Smooth muscle cell of the brain vasculature (primary cell): ENCODE measurements around the gene CENPS.
"Not testable (repeated sequence)": the region's sequence is repeated elsewhere in the genome, so short reads cannot be mapped to it uniquely, and the experiment has no call there.

Source experiments
- DNase-seq: peaks from one replicate; pipeline ENCODE4 v3.0.0-alpha.2; 2012; ENCODE audit warnings: low read depth, low spot score

The CENPS gene

DNA sequence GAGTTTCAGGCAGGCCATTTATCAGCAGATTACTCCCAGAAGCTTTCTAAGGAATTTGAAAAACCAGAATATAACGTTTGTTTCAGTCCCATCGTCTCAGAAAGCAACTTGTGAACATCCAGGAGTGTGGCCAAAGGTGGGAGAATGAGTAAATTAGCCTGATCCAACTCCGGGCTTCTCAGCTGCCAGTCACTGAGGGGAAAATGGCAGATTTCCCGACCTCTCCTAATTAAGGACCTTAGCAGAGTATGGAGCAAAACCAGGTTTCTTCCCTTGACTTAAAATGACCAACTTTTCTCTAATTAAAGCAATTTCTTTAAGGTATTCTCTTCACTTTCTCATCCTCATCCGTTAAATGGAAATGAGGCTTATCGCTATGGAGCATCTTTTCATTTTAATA, 20.6 kb downstream of the CENPS start:
- DNase-seq = no peak

DNA sequence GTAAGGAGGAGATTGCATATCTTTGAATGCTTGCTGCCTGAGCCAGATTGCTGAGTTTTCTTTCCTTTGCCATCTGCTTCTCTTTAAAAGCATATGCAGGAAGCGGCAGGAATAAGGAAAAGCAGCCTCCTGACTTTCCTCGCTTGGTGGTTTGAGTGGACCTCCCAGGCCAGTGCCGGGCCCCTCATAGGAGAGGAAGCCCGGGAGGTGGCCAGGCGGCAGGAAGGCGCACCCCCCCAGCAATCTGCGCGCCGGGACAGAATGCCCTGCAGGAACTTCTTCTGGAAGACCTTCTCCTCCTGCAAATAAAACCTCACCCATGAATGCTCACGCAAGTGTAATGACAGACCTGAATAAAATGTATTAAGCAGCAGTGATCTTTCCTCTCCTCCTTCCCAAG, 21.1 kb downstream of the CENPS start:
- DNase-seq = no peak

GRCh38 chr1:10456048-10456447, 25.8 kb downstream of the CENPS start:
- no peak for DNase-seq

DNA sequence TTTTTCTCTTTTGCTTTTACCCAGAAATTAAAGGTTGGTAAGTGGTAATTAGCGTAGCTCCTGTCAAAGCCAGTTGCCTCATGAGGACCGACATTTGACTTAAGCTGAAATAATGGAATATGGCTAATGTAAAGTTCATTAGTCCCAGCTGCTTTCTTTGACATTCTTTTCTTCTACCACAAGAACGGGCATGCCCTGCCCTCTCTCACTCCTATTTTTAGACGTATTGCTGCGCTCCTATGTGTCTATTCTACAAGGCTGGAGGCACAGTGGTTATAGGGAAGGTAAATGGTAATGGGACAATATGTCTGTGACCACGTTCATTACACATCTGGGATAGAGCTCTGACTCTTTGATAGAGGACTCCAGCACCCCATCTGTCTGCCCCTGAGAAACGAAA, 26.4 kb downstream of the CENPS start:
- no peak for DNase-seq

GRCh38 chr1:10457462-10457861, 27.2 kb downstream of the CENPS start:
- DNase-seq = not testable (repeated sequence)

DNA sequence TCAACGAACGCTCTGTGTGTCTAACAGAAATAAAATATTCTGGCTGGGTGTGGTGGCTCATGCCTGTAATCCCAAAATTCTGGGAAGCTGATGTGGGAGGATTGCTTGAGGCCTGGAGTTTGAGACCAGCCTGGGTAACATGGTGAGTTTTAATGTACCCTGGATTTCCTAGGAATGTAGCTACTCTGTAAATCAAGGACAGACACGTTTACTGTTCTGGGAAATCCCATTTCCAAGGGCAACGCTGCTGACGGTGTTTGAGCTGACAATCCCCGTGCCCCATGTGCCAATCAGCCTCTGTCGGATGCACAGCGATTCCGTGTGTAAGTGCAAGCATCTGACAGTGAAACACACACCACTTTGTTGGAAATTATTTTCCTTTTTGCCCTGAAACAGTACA, 27.6 kb downstream of the CENPS start:
- no peak for DNase-seq

DNA sequence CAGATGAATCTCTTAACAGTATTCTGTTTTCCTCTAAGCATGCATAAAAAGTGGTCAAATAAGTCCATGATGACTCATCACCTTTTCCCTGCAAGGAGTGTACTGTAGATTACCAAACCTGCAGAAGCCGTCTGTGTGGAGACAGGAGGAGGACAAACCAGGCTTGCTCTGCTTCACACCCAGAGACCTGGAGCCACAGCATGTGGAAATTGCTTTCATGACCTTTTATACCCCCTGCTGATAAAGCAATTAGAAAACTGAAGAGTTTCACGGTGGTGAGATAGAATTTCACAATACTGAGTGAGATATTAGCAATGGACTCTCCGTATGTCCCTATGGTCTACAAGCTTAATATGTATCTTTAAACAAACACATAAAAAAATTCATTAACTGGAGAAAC, 29.0 kb downstream of the CENPS start:
- DNase-seq = no peak

- DNase-seq = no peak
Measured at GRCh38 chr1:10467078-10467477, 36.8 kb downstream of the CENPS start.

GRCh38 chr1:10470043-10470442, 39.8 kb downstream of the CENPS start:
- DNase-seq = no peak

DNA sequence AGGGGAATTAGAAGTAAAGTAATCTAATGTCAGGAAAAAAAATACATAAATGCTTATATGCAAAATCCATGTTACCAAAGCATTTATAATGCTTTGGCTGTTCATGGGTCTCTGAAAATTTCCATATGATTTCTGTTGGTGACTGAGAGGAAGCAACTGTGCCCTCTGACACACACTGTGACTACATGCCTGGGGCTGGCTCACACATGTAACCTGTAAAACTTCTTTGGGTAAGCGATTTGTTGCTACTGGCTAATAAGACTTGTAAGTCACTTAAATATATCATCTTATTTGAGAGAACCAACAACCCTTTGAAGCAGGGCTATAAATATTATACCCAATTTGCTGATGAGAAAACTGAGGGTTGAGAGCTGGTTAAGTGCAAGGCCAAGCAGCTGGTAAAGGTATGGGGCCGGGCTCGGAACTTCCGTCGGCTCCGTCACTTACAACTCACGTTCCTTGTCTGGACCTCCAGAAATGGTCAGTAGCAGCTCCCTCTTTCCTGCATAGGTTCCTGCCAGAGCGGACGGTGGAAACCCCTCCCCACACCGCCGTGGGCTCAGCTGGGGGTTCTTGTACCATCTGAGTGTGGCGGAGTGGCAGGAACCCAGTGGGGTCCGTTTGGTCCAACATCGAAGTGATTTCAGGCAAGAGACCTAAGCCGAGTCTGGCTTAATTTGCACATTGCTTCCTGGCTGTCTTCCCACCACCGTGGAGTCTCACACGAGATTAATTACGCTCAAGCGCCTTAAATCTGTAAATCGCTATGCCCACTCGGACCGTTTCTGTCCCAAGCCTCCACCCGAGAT, 41.4 kb downstream of the CENPS start:
- DNase-seq = no peak

GRCh38 chr1:10472220-10473144, 42.2 kb downstream of the CENPS start, which contains the start of gene DFFA:
TSS of gene DFFA (minus strand) at chr1:10472529. CDS start at chr1:10472458, 71 bp downstream.
- peak; percentile 86 for DNase-seq

DNA sequence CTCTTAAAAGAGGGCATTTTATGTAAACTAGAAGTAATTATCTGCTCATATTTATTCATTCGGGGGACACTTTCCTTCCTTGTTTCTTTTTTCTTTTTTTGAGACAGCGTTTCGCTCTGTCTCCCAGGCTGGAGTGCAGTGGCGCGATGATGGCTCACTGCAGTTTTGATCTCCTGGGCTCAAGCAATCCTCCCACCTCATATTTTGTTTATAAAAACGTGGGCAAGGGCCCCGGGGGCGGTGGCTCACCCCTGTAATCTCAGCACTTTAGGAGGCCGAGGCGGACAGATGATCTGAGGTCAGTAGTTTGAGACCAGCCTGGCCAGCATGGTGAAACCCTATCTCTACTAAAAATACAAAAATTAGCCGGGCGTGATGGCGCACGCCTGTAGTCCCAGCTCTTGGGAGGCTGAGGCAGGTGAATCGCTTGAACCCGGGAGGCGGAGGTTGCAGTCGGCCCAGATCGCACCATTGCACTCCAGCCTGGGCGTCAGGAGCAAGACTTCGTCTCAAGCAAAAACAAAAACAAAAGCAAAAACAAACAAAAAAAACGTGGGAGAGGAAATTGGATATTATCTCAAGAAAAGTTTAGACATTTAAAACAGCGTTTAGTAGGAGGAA, 43.0 kb downstream of the CENPS start:
- DNase-seq = no peak

- not testable (repeated sequence) for DNase-seq
Measured at GRCh38 chr1:10474309-10474612, 44.0 kb downstream of the CENPS start.

- DNase-seq = no peak
Measured at GRCh38 chr1:10474613-10475507, 44.6 kb downstream of the CENPS start, which contains the start of gene PEX14. TSS of gene PEX14 (plus strand) at chr1:10474950. CDS start at chr1:10474967, 17 bp downstream.

DNA sequence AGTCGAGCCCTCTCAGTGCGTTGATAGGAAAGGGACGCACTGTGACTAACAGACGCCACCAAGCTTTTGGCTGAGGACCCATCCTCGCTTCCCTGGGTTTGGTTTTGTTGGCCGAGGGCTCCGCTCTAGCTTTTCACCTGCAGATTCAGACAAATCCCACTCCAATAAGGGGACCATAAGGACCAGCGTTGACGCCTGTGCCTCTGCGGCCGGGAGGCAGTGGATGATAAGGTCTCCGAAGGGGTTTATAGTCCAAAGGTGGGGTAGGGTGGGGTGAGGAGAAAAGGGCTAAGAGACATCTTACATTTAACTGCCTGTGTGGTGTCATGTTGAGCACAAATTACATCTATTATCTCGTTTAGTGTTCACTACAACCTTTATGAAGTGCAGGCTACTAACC, 45.3 kb downstream of the CENPS start:
- DNase-seq = no peak

GRCh38 chr1:10479296-10479695, 49.1 kb downstream of the CENPS start:
- DNase-seq = no peak

- DNase-seq = no peak
Measured at GRCh38 chr1:10480614-10481013, 50.4 kb downstream of the CENPS start.

GRCh38 chr1:10484521-10484920, 54.3 kb downstream of the CENPS start:
- DNase-seq = no peak

DNA sequence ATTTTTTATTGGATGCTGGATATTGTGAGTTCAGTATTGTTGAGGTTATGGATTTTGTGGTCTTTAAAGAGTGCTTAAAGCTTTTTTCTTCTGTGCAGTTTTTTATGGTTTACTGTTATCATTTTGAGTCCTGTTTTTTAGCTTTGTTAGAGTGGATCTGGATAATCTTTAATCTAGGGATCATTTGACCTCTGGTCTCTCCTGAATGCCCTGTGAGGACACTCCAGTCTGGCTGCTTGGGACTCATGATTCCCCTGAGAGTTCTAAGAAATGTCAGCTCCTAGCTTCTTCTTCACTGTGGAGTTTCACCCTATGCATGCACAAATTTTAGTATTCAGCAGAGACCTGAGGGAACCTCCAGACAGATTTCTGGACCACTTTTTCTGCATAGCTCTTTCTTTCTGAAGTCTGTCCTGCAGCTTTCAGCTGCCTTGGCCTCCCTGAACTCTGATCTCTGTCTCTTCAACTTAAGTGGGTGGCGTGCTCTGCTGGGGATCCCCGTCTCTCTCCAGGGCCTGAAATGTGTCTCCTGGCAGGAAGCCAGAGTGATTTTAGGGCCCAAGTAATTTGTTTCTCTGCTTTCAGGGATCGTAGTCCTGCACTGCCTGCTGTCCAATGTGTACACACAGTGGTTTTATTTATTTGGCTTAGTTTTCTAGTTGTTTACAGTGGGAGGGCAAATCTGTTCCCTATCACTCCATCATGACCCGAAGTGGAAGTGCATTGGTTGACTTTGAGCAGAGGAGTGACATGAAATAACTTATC, 59.2 kb downstream of the CENPS start:
- DNase-seq = no peak

DNA sequence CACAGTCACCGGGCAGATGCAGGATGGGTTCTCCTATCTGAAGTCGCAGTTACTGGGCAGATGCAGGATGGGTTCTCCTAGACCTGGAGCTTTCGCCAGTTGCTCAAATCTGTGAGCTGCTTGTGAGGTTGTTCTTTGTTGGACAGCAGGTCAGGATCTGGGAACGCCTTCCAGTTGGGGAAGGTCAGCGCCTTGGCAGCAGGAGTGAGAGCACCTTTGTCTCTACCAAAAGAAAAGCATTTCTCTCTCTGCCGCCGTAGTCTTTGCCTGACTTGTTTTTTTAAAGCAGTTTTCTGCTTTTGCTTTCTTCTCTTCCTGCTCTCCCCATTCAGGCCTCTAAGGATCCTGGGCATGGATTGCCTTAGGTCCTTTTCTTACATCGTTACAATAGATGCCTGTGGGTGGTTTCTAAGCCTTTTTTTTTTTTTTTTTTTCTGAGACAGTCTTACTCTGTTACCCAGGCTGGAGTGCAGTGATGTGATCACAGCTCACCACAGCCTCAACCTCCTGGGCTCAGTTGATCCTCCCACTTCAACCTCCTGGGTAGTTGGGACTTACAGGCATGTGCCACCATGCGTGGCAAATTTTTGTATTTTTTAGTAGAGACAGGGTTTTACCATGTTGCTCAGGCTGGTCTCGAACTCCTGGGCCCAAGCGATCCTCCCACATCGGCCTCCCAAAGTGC, 60.2 kb downstream of the CENPS start:
- DNase-seq = no peak
